Thoracic aorta (tissue), 2 donors: ENCODE results near the gene NUF2. TPM values are rescaled to one million over a fixed set of nuclear protein-coding genes. Genes with fewer than 3 reads are reported as not detected.

Source experiments
- ATAC-seq: fragments of 150-250 bp; one replicate; pipeline ENCODE4 v1.8.0; 2017; ENCODE audit warnings: low read depth; ENCODE audit not compliant: insufficient number of reproducible peaks, low FRiP score
- DNase-seq: peaks from one replicate; pipeline ENCODE4 v3.0.0-alpha.2; 2020; ENCODE audit warnings: low spot score
- H3K27ac ChIP-seq, 2 donors: fragments of 200-600 bp; sonication (generic); 1 replicate in 1 of 2; 2 replicates in 1 of 2; pipeline ENCODE4 v1.5.1; 2016; ENCODE audit warnings: mild to moderate bottlenecking in 2 of 2, moderate library complexity in 2 of 2
- H3K27me3 ChIP-seq: fragments of 200-600 bp; sonication (generic); replicated peaks from 2 replicates; pipeline ENCODE4 v1.6.0; 2016; ENCODE audit warnings: mild to moderate bottlenecking; ENCODE audit not compliant: insufficient read depth
- H3K36me3 ChIP-seq: fragments of 200-600 bp; sonication (generic); one replicate; pipeline ENCODE4 v1.5.1; 2016
- H3K4me1 ChIP-seq, 2 donors: fragments of 200-600 bp; sonication (generic); 1 replicate in 1 of 2; 2 replicates in 1 of 2; pipeline versions ENCODE4 v1.5.1 to v1.6.0; 2016; ENCODE audit warnings: low read depth in 2 of 2, mild to moderate bottlenecking in 1 of 2; ENCODE audit not compliant: control insufficient read depth in 1 of 2
- H3K4me3 ChIP-seq: fragments of 200-600 bp; sonication (generic); 2 replicates; pipeline ENCODE4 v1.5.1; 2016; ENCODE audit warnings: mild to moderate bottlenecking
- H3K9me3 ChIP-seq: fragments of 200-600 bp; sonication (generic); 2 replicates; pipeline ENCODE4 v1.5.1; 2016
- total RNA-seq, 2 donors: library from RNA; depleted of rRNA; stranded (reverse); fragments of >200 nt; gene quantifications; one replicate each; pipeline versions ENCODE4 v1.1.0 to v1.2.3, GENCODE V29; 2016
- TF ChIP-seq, protein P1 (sequence below): fragments of 200-600 bp; sonication (generic); IDR thresholded peaks from one replicate; pipeline ENCODE4 v1.5.1; 2019; ENCODE audit warnings: antibody characterized with exemption

NUF2 gene
- total RNA-seq, 2 donors from 2014 or later = 1.6 TPM; not detected in 1

GRCh38 chr1:163361123-163361934, 39.6 kb downstream of the NUF2 start:
- H3K4me3 ChIP-seq = no peak overlapping the region
- H3K27me3 ChIP-seq = no peaks in the 10 kb centered on the region
- ATAC-seq = no peak
- no peaks in the 10 kb centered on the region for H3K9me3 ChIP-seq
- TF ChIP-seq, protein P1, sequence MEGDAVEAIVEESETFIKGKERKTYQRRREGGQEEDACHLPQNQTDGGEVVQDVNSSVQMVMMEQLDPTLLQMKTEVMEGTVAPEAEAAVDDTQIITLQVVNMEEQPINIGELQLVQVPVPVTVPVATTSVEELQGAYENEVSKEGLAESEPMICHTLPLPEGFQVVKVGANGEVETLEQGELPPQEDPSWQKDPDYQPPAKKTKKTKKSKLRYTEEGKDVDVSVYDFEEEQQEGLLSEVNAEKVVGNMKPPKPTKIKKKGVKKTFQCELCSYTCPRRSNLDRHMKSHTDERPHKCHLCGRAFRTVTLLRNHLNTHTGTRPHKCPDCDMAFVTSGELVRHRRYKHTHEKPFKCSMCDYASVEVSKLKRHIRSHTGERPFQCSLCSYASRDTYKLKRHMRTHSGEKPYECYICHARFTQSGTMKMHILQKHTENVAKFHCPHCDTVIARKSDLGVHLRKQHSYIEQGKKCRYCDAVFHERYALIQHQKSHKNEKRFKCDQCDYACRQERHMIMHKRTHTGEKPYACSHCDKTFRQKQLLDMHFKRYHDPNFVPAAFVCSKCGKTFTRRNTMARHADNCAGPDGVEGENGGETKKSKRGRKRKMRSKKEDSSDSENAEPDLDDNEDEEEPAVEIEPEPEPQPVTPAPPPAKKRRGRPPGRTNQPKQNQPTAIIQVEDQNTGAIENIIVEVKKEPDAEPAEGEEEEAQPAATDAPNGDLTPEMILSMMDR = no peak
- no peaks in the 10 kb centered on the region for H3K4me1 ChIP-seq
- no peak overlapping the region for H3K27ac ChIP-seq
- H3K36me3 ChIP-seq = no peaks in the 10 kb centered on the region
- DNase-seq = no peak

DNA sequence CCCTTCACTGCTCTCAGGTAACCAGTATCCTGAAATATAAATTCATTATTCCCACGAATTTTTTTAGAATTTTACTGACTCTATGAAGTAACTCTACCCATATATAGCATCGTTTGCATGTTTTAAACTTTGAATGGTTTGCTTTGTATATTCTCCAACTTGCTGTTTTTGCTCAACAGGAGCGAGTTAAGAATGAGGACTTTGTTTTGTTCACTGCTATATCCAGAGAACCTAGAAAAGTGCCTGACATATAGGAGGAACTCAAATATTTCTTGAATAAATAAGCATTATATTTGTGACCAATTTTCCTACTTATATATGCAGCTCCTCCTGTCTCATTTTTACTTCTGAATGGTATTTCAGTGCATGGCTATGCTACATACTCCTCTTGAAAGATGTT, 43.4 kb downstream of the NUF2 start:
- no peaks in the 10 kb centered on the region for H3K36me3 ChIP-seq
- H3K27ac ChIP-seq = no peak overlapping the region
- no peaks in the 10 kb centered on the region for H3K9me3 ChIP-seq
- DNase-seq (no peak), ATAC-seq (no peak)
- TF ChIP-seq, protein P1 = no peak
- no peaks in the 10 kb centered on the region for H3K27me3 ChIP-seq
- no peaks in the 10 kb centered on the region for H3K4me1 ChIP-seq
- no peak overlapping the region for H3K4me3 ChIP-seq

- TF ChIP-seq, protein P1 = no peak
- Histone ChIP-seq H3K36me3 (no peaks in the 10 kb centered on the region), H3K27ac (no peak overlapping the region), H3K4me1 (no peaks in the 10 kb centered on the region), H3K4me3 (no peak overlapping the region), H3K9me3 (no peaks in the 10 kb centered on the region), H3K27me3 (no peaks in the 10 kb centered on the region)
- DNase-seq (no peak), ATAC-seq (no peak)
These were observed 44.8 kb downstream of the NUF2 start for GRCh38 chr1:163366555-163366954.

- H3K27me3 ChIP-seq = no peaks in the 10 kb centered on the region
- no peaks in the 10 kb centered on the region for H3K9me3 ChIP-seq
- no peak overlapping the region for H3K27ac ChIP-seq
- H3K36me3 ChIP-seq = no peaks in the 10 kb centered on the region
- H3K4me1 ChIP-seq = no peaks in the 10 kb centered on the region
- ATAC-seq (no peak), DNase-seq (no peak)
- TF ChIP-seq, protein P1 = no peak
- H3K4me3 ChIP-seq = no peak overlapping the region
These were observed 46.0 kb downstream of the NUF2 start for GRCh38 chr1:163367721-163368120.

- no peaks in the 10 kb centered on the region for H3K4me1 ChIP-seq
- no peak overlapping the region for H3K27ac ChIP-seq
- DNase-seq = no peak
- no peak for ATAC-seq
- H3K4me3 ChIP-seq = no peak overlapping the region
- H3K9me3 ChIP-seq = no peaks in the 10 kb centered on the region
- no peaks in the 10 kb centered on the region for H3K27me3 ChIP-seq
- TF ChIP-seq, protein P1 = no peak
- no peaks in the 10 kb centered on the region for H3K36me3 ChIP-seq
These were observed 50.8 kb downstream of the NUF2 start for GRCh38 chr1:163372576-163372975.
